ENCODE data around the gene LRRC4C.

The LRRC4C gene

DNA sequence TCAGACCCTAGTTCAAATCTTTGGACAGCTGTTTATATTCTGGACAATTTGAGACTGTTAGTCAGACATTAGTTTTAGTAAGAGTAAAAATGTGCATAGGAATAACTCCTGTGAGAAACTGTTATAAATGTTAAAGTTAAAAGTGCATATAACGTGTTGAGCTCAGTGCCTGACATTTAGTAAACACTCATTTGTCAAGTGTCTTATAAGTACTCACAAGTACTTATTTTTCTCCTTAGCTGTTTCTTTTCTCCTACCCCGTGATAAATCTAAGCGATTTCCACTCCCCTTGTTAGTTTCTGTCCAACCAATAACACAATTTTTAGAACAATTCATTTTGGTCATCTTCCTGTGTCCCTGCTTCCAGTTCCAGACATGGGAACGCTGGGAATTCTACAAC lies 59.3 kb downstream of the LRRC4C start:
- no peaks in the 10 kb centered on the region for H3K9me3 ChIP-seq (ENCODE audit: insufficient read depth, low read depth, low read length)
- no peaks in the 10 kb centered on the region for H3K79me1 ChIP-seq (ENCODE audit: low read length)
- H3K4me1 ChIP-seq (ENCODE audit: control insufficient read depth in 1 of 2, insufficient read depth in 2 of 2, low read length in 2 of 2): no peaks in the 10 kb centered on the region
- H3K27ac ChIP-seq (ENCODE audit: low read depth, low read length): no peak overlapping the region
- H2BK5ac ChIP-seq (ENCODE audit: low read depth, low read length, poor library complexity): no peak overlapping the region
- no peak overlapping the region for H3K4ac ChIP-seq (ENCODE audit: low read depth, low read length)
- H3K27me3 ChIP-seq (ENCODE audit: insufficient read depth, low read length): no peaks in the 10 kb centered on the region
- H3K23ac ChIP-seq (ENCODE audit: low read length): no peak overlapping the region
- H4K91ac ChIP-seq (ENCODE audit: low read depth, low read length): no peak overlapping the region
- no peak overlapping the region for H2BK120ac ChIP-seq (ENCODE audit: insufficient read depth, low read length, poor library complexity)
- no peak overlapping the region for H3K14ac ChIP-seq (ENCODE audit: low read length)
- no peak overlapping the region for H3K4me2 ChIP-seq (ENCODE audit: low read length)
- WGBS (ENCODE audit: extremely low coverage, insufficient coverage, insufficient read length): no CpG with 5 or more reads among the region's 4 CpGs
- H3K9ac ChIP-seq (ENCODE audit: low read length): no peak overlapping the region
- H2AK5ac ChIP-seq (ENCODE audit: low read length): no peak overlapping the region
- no peak overlapping the region for H4K8ac ChIP-seq (ENCODE audit: low read depth, low read length)
- no peak overlapping the region for H2BK12ac ChIP-seq (ENCODE audit: low read length)
- no peak overlapping the region for H3K18ac ChIP-seq (ENCODE audit: low read length)
- H2AFZ ChIP-seq (ENCODE audit: insufficient read depth, low read length, poor library complexity): no peak overlapping the region
- H3K36me3 ChIP-seq (ENCODE audit: control insufficient read depth in 1 of 2, insufficient read depth in 2 of 2, low read length in 2 of 2): no peaks in the 10 kb centered on the region
- no peak overlapping the region for H4K12ac ChIP-seq (ENCODE audit: low read depth, low read length)
- H3K79me2 ChIP-seq (ENCODE audit: control insufficient read depth, insufficient read depth, low read length, poor library complexity): no peaks in the 10 kb centered on the region
- no peak overlapping the region for H3K4me3 ChIP-seq (ENCODE audit: low read depth, low read length)
- DNase-seq: no peak

GRCh38 chr11:41399323-41399722 lies 60.1 kb downstream of the LRRC4C start:
- Histone ChIP-seq H4K91ac (ENCODE audit: low read depth, low read length) (no peak overlapping the region), H3K36me3 (ENCODE audit: control insufficient read depth in 1 of 2, insufficient read depth in 2 of 2, low read length in 2 of 2) (no peaks in the 10 kb centered on the region), H3K4me2 (ENCODE audit: low read length) (no peak overlapping the region), H4K12ac (ENCODE audit: low read depth, low read length) (no peak overlapping the region), H3K9ac (ENCODE audit: low read length) (no peak overlapping the region), H3K18ac (ENCODE audit: low read length) (no peak overlapping the region), H2BK12ac (ENCODE audit: low read length) (no peak overlapping the region), H3K27ac (ENCODE audit: low read depth, low read length) (no peak overlapping the region), H3K79me1 (ENCODE audit: low read length) (no peaks in the 10 kb centered on the region), H3K4ac (ENCODE audit: low read depth, low read length) (no peak overlapping the region), H3K4me3 (ENCODE audit: low read depth, low read length) (no peak overlapping the region), H2BK120ac (ENCODE audit: insufficient read depth, low read length, poor library complexity) (no peak overlapping the region), H3K9me3 (ENCODE audit: insufficient read depth, low read depth, low read length) (no peaks in the 10 kb centered on the region), H2AFZ (ENCODE audit: insufficient read depth, low read length, poor library complexity) (no peak overlapping the region), H3K79me2 (ENCODE audit: control insufficient read depth, insufficient read depth, low read length, poor library complexity) (no peaks in the 10 kb centered on the region), H4K8ac (ENCODE audit: low read depth, low read length) (no peak overlapping the region), H3K14ac (ENCODE audit: low read length) (no peak overlapping the region), H3K23ac (ENCODE audit: low read length) (no peak overlapping the region), H3K4me1 (ENCODE audit: control insufficient read depth in 1 of 2, insufficient read depth in 2 of 2, low read length in 2 of 2) (no peaks in the 10 kb centered on the region), H2BK5ac (ENCODE audit: low read depth, low read length, poor library complexity) (no peak overlapping the region), H2AK5ac (ENCODE audit: low read length) (no peak overlapping the region), H3K27me3 (ENCODE audit: insufficient read depth, low read length) (no peaks in the 10 kb centered on the region)
- no CpG with 5 or more reads among the region's 2 CpGs for WGBS (ENCODE audit: extremely low coverage, insufficient coverage, insufficient read length)
- no peak for DNase-seq

GRCh38 chr11:41398175-41398574 lies 61.3 kb downstream of the LRRC4C start:
- Histone ChIP-seq H3K4me1 (ENCODE audit: control insufficient read depth in 1 of 2, insufficient read depth in 2 of 2, low read length in 2 of 2) (no peaks in the 10 kb centered on the region), H4K12ac (ENCODE audit: low read depth, low read length) (no peak overlapping the region), H2BK5ac (ENCODE audit: low read depth, low read length, poor library complexity) (no peak overlapping the region), H2AK5ac (ENCODE audit: low read length) (no peak overlapping the region), H3K4me3 (ENCODE audit: low read depth, low read length) (no peak overlapping the region), H3K18ac (ENCODE audit: low read length) (no peak overlapping the region), H2BK12ac (ENCODE audit: low read length) (no peak overlapping the region), H3K9me3 (ENCODE audit: insufficient read depth, low read depth, low read length) (no peaks in the 10 kb centered on the region), H3K79me2 (ENCODE audit: control insufficient read depth, insufficient read depth, low read length, poor library complexity) (no peaks in the 10 kb centered on the region), H3K79me1 (ENCODE audit: low read length) (no peaks in the 10 kb centered on the region), H4K91ac (ENCODE audit: low read depth, low read length) (no peak overlapping the region), H3K14ac (ENCODE audit: low read length) (no peak overlapping the region), H3K23ac (ENCODE audit: low read length) (no peak overlapping the region), H3K36me3 (ENCODE audit: control insufficient read depth in 1 of 2, insufficient read depth in 2 of 2, low read length in 2 of 2) (no peaks in the 10 kb centered on the region), H3K9ac (ENCODE audit: low read length) (no peak overlapping the region), H3K4me2 (ENCODE audit: low read length) (no peak overlapping the region), H2AFZ (ENCODE audit: insufficient read depth, low read length, poor library complexity) (no peak overlapping the region), H3K4ac (ENCODE audit: low read depth, low read length) (no peak overlapping the region), H2BK120ac (ENCODE audit: insufficient read depth, low read length, poor library complexity) (no peak overlapping the region), H3K27ac (ENCODE audit: low read depth, low read length) (no peak overlapping the region), H4K8ac (ENCODE audit: low read depth, low read length) (no peak overlapping the region), H3K27me3 (ENCODE audit: insufficient read depth, low read length) (no peaks in the 10 kb centered on the region)
- no CpG with 5 or more reads among the region's 3 CpGs for WGBS (ENCODE audit: extremely low coverage, insufficient coverage, insufficient read length)
- no peak for DNase-seq

DNA sequence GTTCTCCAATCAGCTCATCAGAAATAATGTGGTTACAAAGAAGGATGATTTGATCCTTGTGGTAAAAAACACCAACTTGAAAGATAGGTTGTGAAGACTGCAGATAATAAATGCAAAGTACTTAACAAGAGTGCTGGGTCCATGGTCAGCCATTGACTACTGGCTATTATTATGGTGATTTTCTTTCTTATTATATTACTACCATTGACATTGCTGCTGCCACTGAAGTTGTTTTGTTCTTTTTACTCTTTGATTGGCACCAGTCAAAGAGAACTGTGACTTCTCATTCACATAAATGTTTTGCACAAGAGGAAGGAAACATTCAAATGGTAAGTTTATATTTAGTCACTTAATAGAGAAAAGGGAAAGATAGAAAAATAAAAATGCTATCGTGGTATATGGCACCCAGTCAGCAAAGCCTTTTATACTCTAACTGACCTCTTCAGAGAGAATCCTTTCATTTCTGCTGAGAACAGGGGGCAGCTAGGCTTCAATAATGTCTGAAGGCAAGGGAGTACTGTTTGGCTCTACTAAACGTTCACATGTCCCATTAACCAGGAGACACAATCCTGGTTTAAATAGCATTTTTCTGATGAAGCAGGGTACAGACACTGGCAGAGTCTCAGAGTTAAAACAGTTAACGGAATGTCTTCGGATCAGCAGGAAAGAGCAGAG lies 64.8 kb downstream of the LRRC4C start:
- Histone ChIP-seq H3K9me3 (ENCODE audit: insufficient read depth, low read depth, low read length) (no peaks in the 10 kb centered on the region), H4K8ac (ENCODE audit: low read depth, low read length) (no peak overlapping the region), H3K27ac (ENCODE audit: low read depth, low read length) (no peak overlapping the region), H3K9ac (ENCODE audit: low read length) (no peak overlapping the region), H3K4me1 (ENCODE audit: control insufficient read depth in 1 of 2, insufficient read depth in 2 of 2, low read length in 2 of 2) (no peaks in the 10 kb centered on the region), H3K23ac (ENCODE audit: low read length) (no peak overlapping the region), H2BK120ac (ENCODE audit: insufficient read depth, low read length, poor library complexity) (no peak overlapping the region), H2BK12ac (ENCODE audit: low read length) (no peak overlapping the region), H4K91ac (ENCODE audit: low read depth, low read length) (no peak overlapping the region), H2BK5ac (ENCODE audit: low read depth, low read length, poor library complexity) (no peak overlapping the region), H2AFZ (ENCODE audit: insufficient read depth, low read length, poor library complexity) (no peak overlapping the region), H2AK5ac (ENCODE audit: low read length) (no peak overlapping the region), H3K27me3 (ENCODE audit: insufficient read depth, low read length) (no peaks in the 10 kb centered on the region), H3K36me3 (ENCODE audit: control insufficient read depth in 1 of 2, insufficient read depth in 2 of 2, low read length in 2 of 2) (no peaks in the 10 kb centered on the region), H3K4me3 (ENCODE audit: low read depth, low read length) (no peak overlapping the region), H3K4me2 (ENCODE audit: low read length) (no peak overlapping the region), H3K4ac (ENCODE audit: low read depth, low read length) (no peak overlapping the region), H3K14ac (ENCODE audit: low read length) (no peak overlapping the region), H4K12ac (ENCODE audit: low read depth, low read length) (no peak overlapping the region), H3K18ac (ENCODE audit: low read length) (no peak overlapping the region), H3K79me2 (ENCODE audit: control insufficient read depth, insufficient read depth, low read length, poor library complexity) (no peaks in the 10 kb centered on the region), H3K79me1 (ENCODE audit: low read length) (no peaks in the 10 kb centered on the region)
- WGBS (ENCODE audit: extremely low coverage, insufficient coverage, insufficient read length): no CpG with 5 or more reads among the region's 4 CpGs
- DNase-seq: no peak
